ENCODE results near the gene TOP2A. TPM values are rescaled to one million over a fixed set of nuclear protein-coding genes. Genes with fewer than 3 reads are reported as not detected.

Gene TOP2A
- total and polyA plus RNA-seq, 9 of the 15 experiments (the other 6 are each of a cell fraction or from before 2014, with no cell fraction given) = 133 to 347 (median 259) TPM

DNA sequence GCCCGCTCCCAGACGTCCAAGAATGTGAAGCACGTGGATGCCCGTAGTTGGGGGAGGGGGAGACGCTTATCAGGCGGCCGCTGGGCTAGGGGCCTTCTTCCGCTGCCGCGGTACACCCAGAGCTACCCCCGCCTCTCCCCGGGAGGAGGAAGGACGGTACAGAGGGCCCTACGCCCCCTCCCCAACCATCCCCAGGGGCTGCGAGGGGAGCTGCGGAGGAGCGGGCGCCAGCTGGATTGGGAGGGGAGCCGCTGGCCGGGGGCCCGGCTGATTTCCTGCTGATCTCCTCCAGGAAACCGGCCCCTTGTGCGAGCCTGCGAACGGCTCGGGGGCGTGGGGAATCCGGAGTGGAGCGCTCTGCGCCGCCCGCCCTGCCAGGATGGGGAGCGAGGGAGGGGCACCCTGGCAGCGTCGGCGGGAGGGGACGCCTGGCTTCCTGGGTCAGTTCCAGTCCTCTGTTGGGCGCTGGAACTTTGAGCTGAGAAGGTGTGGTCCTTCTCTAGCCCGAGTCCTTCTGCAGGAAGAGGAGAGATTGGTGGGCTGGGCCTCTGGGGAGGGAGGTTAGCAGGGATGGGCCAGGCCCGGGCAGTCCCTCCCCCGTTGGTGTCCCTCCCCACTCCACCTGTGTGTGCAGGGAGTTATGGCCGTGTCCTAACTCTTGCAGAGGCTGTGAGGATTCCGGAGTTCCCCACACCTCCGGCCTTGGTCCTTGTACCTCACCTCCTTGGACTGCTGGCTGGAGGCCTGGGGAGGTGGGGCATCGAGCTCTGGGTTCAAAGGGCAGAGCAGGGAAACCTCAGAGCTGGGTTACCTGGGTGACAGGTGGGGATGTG lies 72.3 kb downstream of the TOP2A start (continued):
- TF ChIP-seq NFE2L1 (tag; IDR thresholded peaks at IDR 0.05; ENCODE audit: borderline replicate concordance, low read depth) (no peak), POLR2B (IDR thresholded peaks at IDR 0.05; ENCODE audit: low read depth, partially characterized antibody) (no peak), TFAP4 (CRISPR knock-in tag; IDR thresholded peaks at IDR 0.05; ENCODE audit: borderline replicate concordance) (no peak), TCF15 (CRISPR knock-in tag; IDR thresholded peaks at IDR 0.05) (no peak), EP400 (IDR thresholded peaks at IDR 0.05) (peak; percentile 78; the same call in 1 of the 2 replicates), CTBP1 (IDR thresholded peaks at IDR 0.05; ENCODE audit: borderline replicate concordance) (0 out of 2 replicates have a peak, but pooled peaks have one; percentile 47), DMBX1 (CRISPR knock-in tag; IDR thresholded peaks at IDR 0.05; ENCODE audit: borderline replicate concordance) (0 out of 2 replicates have a peak, but pooled peaks have one; percentile 33), DDX20 (tag; IDR thresholded peaks at IDR 0.05; ENCODE audit: low read depth) (no peak), JUND (IDR thresholded peaks at IDR 0.05; ENCODE audit: borderline replicate concordance, low read depth, low read length) (no peak), JUND (tag; IDR thresholded peaks at IDR 0.05; ENCODE audit: borderline replicate concordance, low read depth, low read length) (no peak), KDM5B (IDR thresholded peaks at IDR 0.05; ENCODE audit: insufficient replicate concordance, low read depth, low read length) (no peak), CBFA2T3 (IDR thresholded peaks at IDR 0.05) (peak; percentile 43), CHD2 (IDR thresholded peaks at IDR 0.05; ENCODE audit: low read depth, low read length) (peak; percentile 35; the same call in 1 of the 2 replicates), ZNF212 (CRISPR knock-in tag; IDR thresholded peaks at IDR 0.05) (no peak), ZNF696 (CRISPR knock-in tag; conservative IDR thresholded peaks at IDR 0.05) (no peak), ZBTB7A (IDR thresholded peaks at IDR 0.05; ENCODE audit: borderline replicate concordance, control insufficient read depth, low read depth, low read length) (peak; percentile 91), CHD4 (IDR thresholded peaks at IDR 0.05; ENCODE audit: insufficient read depth, insufficient replicate concordance, low read depth, low read length, poor library complexity, severe bottlenecking) (no peak), PML (IDR thresholded peaks at IDR 0.05; ENCODE audit: low read length) (no peak), FOXP1 (CRISPR knock-in tag; IDR thresholded peaks at IDR 0.05) (no peak)
- TF ChIP-seq, protein P1, sequence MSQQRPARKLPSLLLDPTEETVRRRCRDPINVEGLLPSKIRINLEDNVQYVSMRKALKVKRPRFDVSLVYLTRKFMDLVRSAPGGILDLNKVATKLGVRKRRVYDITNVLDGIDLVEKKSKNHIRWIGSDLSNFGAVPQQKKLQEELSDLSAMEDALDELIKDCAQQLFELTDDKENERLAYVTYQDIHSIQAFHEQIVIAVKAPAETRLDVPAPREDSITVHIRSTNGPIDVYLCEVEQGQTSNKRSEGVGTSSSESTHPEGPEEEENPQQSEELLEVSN (IDR thresholded peaks at IDR 0.05; ENCODE audit: borderline replicate concordance in 1 of 2, extremely low read depth in 1 of 2, insufficient read depth in 1 of 2, insufficient read length in 1 of 2, low read depth in 1 of 2, low read length in 1 of 2, poor library complexity in 1 of 2, severe bottlenecking in 1 of 2) = peak; percentile 42 to 82
